GM21825 (cell line): ENCODE data around the gene CSMD2.

Source experiments
- ATAC-seq: cut with Tn5 transposase; IDR thresholded peaks from one replicate; pipeline ENCODE4 v1.9.1; 2021; ENCODE audit warnings: mild to moderate bottlenecking, moderate library complexity; ENCODE audit not compliant: unreplicated experiment

CSMD2 gene

GRCh38 chr1:33866281-33866680, 298.7 kb downstream of the CSMD2 start:
- ATAC-seq, result no peak

GRCh38 chr1:33864460-33865389, 300.3 kb downstream of the CSMD2 start:
- ATAC-seq, result no peak

- no peak for ATAC-seq
These were observed 301.3 kb downstream of the CSMD2 start, which contains the start of gene HMGB4 for GRCh38 chr1:33863779-33864178. Gene HMGB4 (plus strand): TSS chr1:33864079. CDS start chr1:33864192, 113 bp downstream.

GRCh38 chr1:33860671-33861070, 304.4 kb downstream of the CSMD2 start:
- no peak for ATAC-seq

- no peak for ATAC-seq
These were observed 310.9 kb downstream of the CSMD2 start for GRCh38 chr1:33854091-33854490.

GRCh38 chr1:33853431-33853830, 311.6 kb downstream of the CSMD2 start:
- ATAC-seq, result no peak

GRCh38 chr1:33852711-33853110, 312.3 kb downstream of the CSMD2 start:
- no peak for ATAC-seq

- ATAC-seq, result no peak
These were observed 314.5 kb downstream of the CSMD2 start for GRCh38 chr1:33850481-33850880.

- no peak for ATAC-seq
These were observed 315.8 kb downstream of the CSMD2 start for GRCh38 chr1:33849211-33849610.

- ATAC-seq, result no peak
These were observed 316.7 kb downstream of the CSMD2 start for GRCh38 chr1:33848205-33848937.

GRCh38 chr1:33846861-33847260, 318.2 kb downstream of the CSMD2 start:
- no peak for ATAC-seq

GRCh38 chr1:33844166-33844565, 320.9 kb downstream of the CSMD2 start:
- no peak for ATAC-seq

- no peak for ATAC-seq
These were observed 322.7 kb downstream of the CSMD2 start for GRCh38 chr1:33842348-33842747.

GRCh38 chr1:33841494-33841893, 323.5 kb downstream of the CSMD2 start:
- no peak for ATAC-seq

GRCh38 chr1:33837635-33838034, 327.4 kb downstream of the CSMD2 start:
- no peak for ATAC-seq

GRCh38 chr1:33836911-33837310, 328.1 kb downstream of the CSMD2 start:
- no peak for ATAC-seq

GRCh38 chr1:33828654-33829053, 336.4 kb downstream of the CSMD2 start:
- ATAC-seq, result no peak

GRCh38 chr1:33828059-33828458, 337.0 kb downstream of the CSMD2 start:
- no peak for ATAC-seq

- ATAC-seq, result no peak
These were observed 338.3 kb downstream of the CSMD2 start for GRCh38 chr1:33826711-33827110.

GRCh38 chr1:33826311-33826710, 338.7 kb downstream of the CSMD2 start:
- ATAC-seq, result no peak

- ATAC-seq, result no peak
These were observed 339.5 kb downstream of the CSMD2 start for GRCh38 chr1:33825506-33825905.

- ATAC-seq, result no peak
These were observed 340.1 kb downstream of the CSMD2 start for GRCh38 chr1:33824971-33825370.
